Stomach (tissue), 4 donors: ENCODE data around the gene DIAPH2.

Source experiments
- CTCF ChIP-seq, 7 experiments: fragments of 450-650 bp in 4 of 7; fragments of 200-600 bp in 3 of 7; sonication (generic) in 3 of 7; IDR thresholded peaks; one replicate each; pipeline ENCODE4 v1.5.1; 2016 to 2019; ENCODE audit warnings: antibody characterized with exemption in 7 of 7, control low read depth in 2 of 7, mild to moderate bottlenecking in 1 of 7
- POLR2AphosphoS5 ChIP-seq, 3 donors: sonication (generic); formaldehyde crosslinking; IDR thresholded peaks; one replicate each; pipeline ENCODE4 v1.6.1; 2016; ENCODE audit warnings: antibody characterized with exemption in 3 of 3

- TF ChIP-seq POLR2AphosphoS5 (IDR thresholded peaks at IDR 0.05) (no peak), CTCF (IDR thresholded peaks at IDR 0.05) (no peak)
Measured at GRCh38 chrX:96763608-96764007, 79.0 kb downstream of the DIAPH2 start.
